Suprapubic skin (tissue), 4 donors: ENCODE results near the gene TGFB1. TPM values are rescaled to one million over a fixed set of nuclear protein-coding genes. Genes with fewer than 3 reads are reported as not detected.

Experiments used
- DNase-seq, 2 donors: peaks; one replicate each; pipeline ENCODE4 v3.0.0-alpha.2; 2019; ENCODE audit warnings: low spot score in 2 of 2
- H3K27ac ChIP-seq: fragments of 200-600 bp; sonication (generic); one replicate; pipeline ENCODE4 v1.5.1; 2019
- H3K27me3 ChIP-seq: fragments of 200-600 bp; sonication (generic); one replicate; pipeline ENCODE4 v1.5.1; 2019
- H3K36me3 ChIP-seq: fragments of 200-600 bp; sonication (generic); one replicate; pipeline ENCODE4 v1.5.1; 2019
- H3K4me1 ChIP-seq: fragments of 200-600 bp; sonication (generic); one replicate; pipeline ENCODE4 v1.5.1; 2019
- H3K4me3 ChIP-seq: fragments of 200-600 bp; sonication (generic); one replicate; pipeline ENCODE4 v1.5.1; 2019; ENCODE audit warnings: mild to moderate bottlenecking
- H3K9me3 ChIP-seq: fragments of 200-600 bp; sonication (generic); one replicate; pipeline ENCODE4 v1.5.1; 2019
- EP300 ChIP-seq: sonication (generic); formaldehyde crosslinking; IDR thresholded peaks from one replicate; pipeline ENCODE4 v1.6.1; 2017; ENCODE audit warnings: antibody characterized with exemption
- POLR2A ChIP-seq, 2 donors: fragments of 450-650 bp; IDR thresholded peaks; one replicate each; pipeline ENCODE4 v1.6.1; 2017; ENCODE audit warnings: antibody characterized with exemption in 2 of 2, mild to moderate bottlenecking in 2 of 2, moderate library complexity in 2 of 2
- POLR2AphosphoS5 ChIP-seq, 3 donors: sonication (generic); formaldehyde crosslinking; IDR thresholded peaks; one replicate each; pipeline ENCODE4 v1.6.1; 2017; ENCODE audit warnings: antibody characterized with exemption in 3 of 3
- WGBS: methylation state at CpG from one replicate; pipeline ENCODE4 v1.1.5; 2018; 5-methylcytosine and 5-hydroxymethylcytosine counted together
- total RNA-seq, 4 donors: library from RNA; depleted of rRNA; stranded (reverse); fragments of >200 nt; gene quantifications; one replicate each; pipeline ENCODE4 v1.1.0, GENCODE V29; 2016
- TF ChIP-seq, protein P1 (sequence below), 2 donors: fragments of 200-600 bp in 1 of 2; fragments of 450-650 bp in 1 of 2; sonication (generic) in 1 of 2; IDR thresholded peaks; one replicate each; pipeline ENCODE4 v1.5.1; 2016 to 2019; ENCODE audit warnings: antibody characterized with exemption in 2 of 2, mild to moderate bottlenecking in 1 of 2, moderate library complexity in 1 of 2

TGFB1 gene
- total RNA-seq, 4 donors from 2014 or later = 16.4 to 19.9 (median 17.4) TPM

DNA sequence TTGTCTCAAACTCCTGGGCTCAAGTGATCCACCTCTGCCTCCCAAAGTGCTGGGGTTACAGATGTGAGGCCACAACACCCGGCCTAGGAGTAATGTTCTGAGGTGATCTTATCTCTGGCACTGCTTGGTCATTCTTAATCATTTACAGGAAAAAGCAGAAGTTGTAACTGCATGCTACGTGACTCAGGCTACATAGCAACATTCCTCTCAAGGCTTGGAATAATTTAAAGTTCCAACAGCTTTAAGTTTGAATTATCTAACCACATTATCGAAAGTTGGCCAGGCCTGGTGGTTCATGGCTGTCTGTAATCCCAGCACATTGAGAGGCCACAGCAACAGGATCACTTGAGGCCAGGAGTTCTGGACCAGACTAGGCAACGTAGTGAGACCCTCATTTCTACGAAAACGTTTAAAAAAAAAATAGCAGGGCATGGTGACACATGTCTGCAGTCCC, 14.2 kb upstream of the TGFB1 start:
- Histone ChIP-seq H3K4me1 (peaks cover 31% of the 10 kb centered on the region), H3K27ac (peak overlapping the region; percentile 23), H3K9me3 (no peaks in the 10 kb centered on the region), H3K36me3 (no peaks in the 10 kb centered on the region), H3K27me3 (no peaks in the 10 kb centered on the region), H3K4me3 (no peak overlapping the region)
- DNase-seq = no peak
- no peak for TF ChIP-seq POLR2A (IDR thresholded peaks at IDR 0.05)
- TF ChIP-seq EP300 = no peak
- TF ChIP-seq POLR2AphosphoS5 (IDR thresholded peaks at IDR 0.05) = no peak
- TF ChIP-seq, protein P1, sequence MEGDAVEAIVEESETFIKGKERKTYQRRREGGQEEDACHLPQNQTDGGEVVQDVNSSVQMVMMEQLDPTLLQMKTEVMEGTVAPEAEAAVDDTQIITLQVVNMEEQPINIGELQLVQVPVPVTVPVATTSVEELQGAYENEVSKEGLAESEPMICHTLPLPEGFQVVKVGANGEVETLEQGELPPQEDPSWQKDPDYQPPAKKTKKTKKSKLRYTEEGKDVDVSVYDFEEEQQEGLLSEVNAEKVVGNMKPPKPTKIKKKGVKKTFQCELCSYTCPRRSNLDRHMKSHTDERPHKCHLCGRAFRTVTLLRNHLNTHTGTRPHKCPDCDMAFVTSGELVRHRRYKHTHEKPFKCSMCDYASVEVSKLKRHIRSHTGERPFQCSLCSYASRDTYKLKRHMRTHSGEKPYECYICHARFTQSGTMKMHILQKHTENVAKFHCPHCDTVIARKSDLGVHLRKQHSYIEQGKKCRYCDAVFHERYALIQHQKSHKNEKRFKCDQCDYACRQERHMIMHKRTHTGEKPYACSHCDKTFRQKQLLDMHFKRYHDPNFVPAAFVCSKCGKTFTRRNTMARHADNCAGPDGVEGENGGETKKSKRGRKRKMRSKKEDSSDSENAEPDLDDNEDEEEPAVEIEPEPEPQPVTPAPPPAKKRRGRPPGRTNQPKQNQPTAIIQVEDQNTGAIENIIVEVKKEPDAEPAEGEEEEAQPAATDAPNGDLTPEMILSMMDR (IDR thresholded peaks at IDR 0.05) = no peak
- WGBS = 49% methylated on average over 6 of the region's 6 CpGs

DNA sequence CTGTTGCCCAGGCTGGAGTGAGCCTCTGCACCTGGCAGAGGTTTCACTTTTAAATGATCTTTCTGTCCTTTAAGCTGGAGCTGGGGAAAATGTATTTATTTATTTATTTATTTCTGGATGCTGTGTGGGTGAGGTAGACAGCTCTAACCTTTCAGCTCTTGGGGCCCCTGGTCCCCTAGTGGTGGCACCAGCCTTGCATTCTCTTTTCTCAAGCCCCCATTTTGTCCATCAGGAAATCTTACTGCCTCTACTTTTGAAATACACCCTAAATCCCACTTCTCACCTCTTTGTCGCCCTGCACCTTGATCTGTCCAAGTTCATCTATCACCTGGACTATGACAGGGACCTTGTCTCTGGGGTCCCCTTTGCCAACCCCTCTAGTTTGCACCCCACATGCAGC, 12.4 kb upstream of the TGFB1 start:
- no peaks in the 10 kb centered on the region for H3K27me3 ChIP-seq
- no peak overlapping the region for H3K4me3 ChIP-seq
- no peaks in the 10 kb centered on the region for H3K36me3 ChIP-seq
- no peaks in the 10 kb centered on the region for H3K9me3 ChIP-seq
- DNase-seq = no peak
- TF ChIP-seq, protein P1 (IDR thresholded peaks at IDR 0.05) = no peak
- TF ChIP-seq POLR2A (IDR thresholded peaks at IDR 0.05) (no peak), POLR2AphosphoS5 (IDR thresholded peaks at IDR 0.05) (no peak), EP300 (no peak)
- H3K4me1 ChIP-seq = peaks cover 31% of the 10 kb centered on the region
- WGBS = 96% methylated on average over 1 of the region's 1 CpG
- H3K27ac ChIP-seq = no peak overlapping the region

DNA sequence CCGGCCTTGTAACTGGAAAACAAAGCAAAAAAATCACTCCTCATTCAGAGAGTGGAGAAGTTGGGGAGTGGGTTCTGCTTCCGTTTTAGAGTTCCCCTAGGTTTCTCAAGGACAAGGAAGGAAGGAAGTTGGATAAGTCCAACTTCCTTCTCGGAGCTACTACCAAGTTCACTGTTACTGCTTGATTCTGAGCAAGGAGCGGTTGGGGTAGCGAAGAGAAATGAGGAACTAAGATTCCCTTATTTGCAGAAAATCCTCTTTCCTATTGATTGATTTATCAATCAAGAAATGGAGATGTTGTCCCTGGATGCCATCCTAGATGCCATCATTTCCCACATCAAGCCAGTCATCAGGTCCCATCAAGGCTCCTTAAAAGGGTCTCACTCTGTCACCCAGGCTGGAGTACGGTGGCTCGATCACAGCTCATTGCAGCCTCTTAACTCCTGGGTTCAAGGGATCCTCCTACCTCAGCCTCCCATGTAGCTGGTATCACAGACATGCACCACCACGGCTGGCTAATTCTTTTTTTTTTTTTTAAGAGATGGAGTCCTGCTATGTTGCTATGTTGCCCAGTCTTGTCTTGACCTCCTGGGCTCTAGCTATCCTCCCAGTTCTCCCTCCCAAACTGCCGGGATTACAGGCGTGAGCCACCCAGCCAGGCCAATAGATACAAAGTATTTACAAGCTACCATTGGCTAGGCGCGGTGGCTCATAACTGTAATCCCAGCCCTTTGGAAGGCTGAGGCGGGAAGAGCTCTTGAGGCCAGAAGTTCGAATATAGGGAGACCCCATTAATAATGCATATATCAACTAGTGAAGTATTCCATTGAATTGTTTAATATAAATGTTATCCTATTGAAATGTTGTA, 11.0 kb upstream of the TGFB1 start:
- peak overlapping the region; percentile 99 for H3K27ac ChIP-seq
- 71% methylated on average over 14 of the region's 14 CpGs for WGBS
- peaks cover 31% of the 10 kb centered on the region for H3K4me1 ChIP-seq
- no peaks in the 10 kb centered on the region for H3K36me3 ChIP-seq
- no peak for TF ChIP-seq POLR2A (IDR thresholded peaks at IDR 0.05)
- no peak for TF ChIP-seq EP300
- TF ChIP-seq POLR2AphosphoS5 (IDR thresholded peaks at IDR 0.05) = no peak
- TF ChIP-seq, protein P1 (IDR thresholded peaks at IDR 0.05) = no peak
- H3K27me3 ChIP-seq = no peaks in the 10 kb centered on the region
- DNase-seq = no peak
- H3K9me3 ChIP-seq = no peaks in the 10 kb centered on the region
- H3K4me3 ChIP-seq = peak overlapping the region; percentile 76

DNA sequence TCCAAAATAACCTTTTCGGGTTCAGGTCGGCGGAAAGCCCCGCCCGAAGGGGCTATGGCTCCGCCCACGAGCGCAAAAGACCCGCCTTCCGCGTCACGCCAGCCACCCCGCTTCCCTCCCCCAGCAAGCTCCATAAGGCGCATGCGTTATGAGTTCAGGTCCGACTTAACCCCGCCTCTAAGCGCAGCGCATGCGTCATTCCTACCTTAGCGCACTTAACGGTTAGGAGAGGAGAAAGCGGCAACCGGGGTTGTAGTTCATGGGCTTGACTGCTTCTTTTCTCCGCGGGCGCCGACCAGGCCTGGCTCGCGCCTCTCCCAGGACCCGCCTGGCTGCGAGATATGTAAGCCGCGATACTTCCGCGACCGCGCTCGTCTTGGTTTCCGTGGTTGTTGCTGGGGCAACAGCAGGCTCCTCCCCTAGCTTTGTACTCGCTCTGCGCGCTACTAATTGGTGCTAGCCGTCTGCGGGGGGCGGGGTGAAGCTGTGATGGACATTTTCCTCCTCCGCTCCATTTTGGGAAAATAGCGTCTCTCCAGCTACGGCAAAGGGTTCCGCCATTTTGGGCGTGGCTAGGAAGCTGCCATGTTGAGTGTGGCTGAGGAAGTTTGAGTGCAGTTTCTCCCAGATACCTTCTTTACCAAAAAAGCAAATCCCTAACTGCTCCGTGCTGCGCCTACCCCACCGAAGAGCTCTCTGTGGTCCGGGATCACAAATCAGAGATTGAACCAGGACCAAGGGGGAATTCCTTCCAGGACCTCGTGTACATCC, 10.2 kb upstream of the TGFB1 start, which contains the start of gene B9D2:
Gene B9D2 (minus strand): TSS at position 397 of the 771 bp plus-strand sequence. CDS start 630 bp downstream, outside the sequence.
- no peaks in the 10 kb centered on the region for H3K9me3 ChIP-seq
- H3K4me1 ChIP-seq = peaks cover 31% of the 10 kb centered on the region
- H3K4me3 ChIP-seq = peak within 1 kb of the TSS; percentile 76
- DNase-seq = peak; percentile 99
- no peaks in the 10 kb centered on the region for H3K27me3 ChIP-seq
- WGBS = under 1% methylated on average over 34 of the region's 56 CpGs
- TF ChIP-seq, protein P1 (IDR thresholded peaks at IDR 0.05) = no peak
- TF ChIP-seq POLR2AphosphoS5 (IDR thresholded peaks at IDR 0.05) (peak in 2 of 3 donors; percentile 71 to 78), POLR2A (IDR thresholded peaks at IDR 0.05) (peak; percentile 18 to 44)
- peak within 1 kb of the TSS; percentile 99 for H3K27ac ChIP-seq
- no peaks in the 10 kb centered on the region for H3K36me3 ChIP-seq

- no peak for DNase-seq
- H3K36me3 ChIP-seq = no peaks in the 10 kb centered on the region
- WGBS = 49% methylated on average over 6 of the region's 6 CpGs
- peaks cover 29% of the 10 kb centered on the region for H3K4me1 ChIP-seq
- H3K27ac ChIP-seq = peak overlapping the region; percentile 99
- H3K27me3 ChIP-seq = no peaks in the 10 kb centered on the region
- no peaks in the 10 kb centered on the region for H3K9me3 ChIP-seq
- H3K4me3 ChIP-seq = peak overlapping the region; percentile 76
- TF ChIP-seq, protein P1 (IDR thresholded peaks at IDR 0.05) = no peak
These were observed 9.6 kb upstream of the TGFB1 start for GRCh38 chr19:41363371-41363752.
